ENCODE results near the gene ITGAL. TPM values are rescaled to one million over a fixed set of nuclear protein-coding genes. Genes with fewer than 3 reads are reported as not detected.
A peak's percentile ranks its signal among the peaks of the same experiment; 100 is the strongest.

The ITGAL gene
- total RNA-seq, 2 experiments from 2014 or later: 83.8 to 89.0 TPM

DNA sequence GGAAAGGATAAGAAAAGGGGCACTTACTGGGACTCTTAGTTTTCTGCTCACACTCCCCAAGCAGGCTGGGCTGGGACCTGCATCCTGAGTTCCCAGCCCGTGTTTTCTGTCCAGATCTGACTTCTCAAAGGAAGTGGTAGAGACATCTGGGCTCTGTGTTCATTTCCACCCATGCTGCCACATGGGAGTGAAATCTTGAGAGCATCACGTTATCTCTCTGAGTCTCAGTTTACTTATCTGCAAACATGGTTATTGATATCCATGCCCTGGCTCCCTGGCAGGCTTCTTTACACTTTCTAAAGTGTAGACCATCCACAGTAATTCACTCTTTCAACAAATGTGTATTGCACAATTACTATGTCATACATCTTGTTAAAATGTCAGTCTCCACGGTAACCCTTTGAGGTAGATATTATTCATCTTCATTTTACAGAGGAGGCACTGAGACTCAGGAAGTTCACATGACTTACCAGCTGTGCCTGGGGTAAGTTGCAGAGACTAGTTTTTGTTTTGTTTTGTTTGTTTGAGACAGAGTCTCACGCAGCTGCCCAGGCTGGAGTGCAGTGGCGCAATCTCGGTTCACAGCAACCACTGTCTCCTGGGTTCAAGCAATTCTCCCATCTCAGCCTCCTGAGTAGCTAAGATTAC is 95.6 kb downstream of the ITGAL start:
- Mint-ChIP-seq H3K9me3 (no peaks in the 10 kb centered on the region), H3K27me3 (ENCODE audit: low read depth) (no peaks in the 10 kb centered on the region), H3K4me1 (ENCODE audit: low read depth) (peaks cover 46% of the 10 kb centered on the region), H3K36me3 (ENCODE audit: low read depth) (no peaks in the 10 kb centered on the region), H3K4me3 (peak overlapping the region; percentile 67), H3K27ac (peak overlapping the region; percentile 96)
- intact Hi-C loops (cut with micrococcal nuclease): no loop called here
- DNase-seq: peak; percentile 77
- CTCF ChIA-PET: interaction anchor here (1.3 to 1.8 kb wide), 4 partner anchors 9 to 118 kb away, joined by 4 to 11 read pairs (median 6); partner anchors contain the start of gene ZNF764

DNA sequence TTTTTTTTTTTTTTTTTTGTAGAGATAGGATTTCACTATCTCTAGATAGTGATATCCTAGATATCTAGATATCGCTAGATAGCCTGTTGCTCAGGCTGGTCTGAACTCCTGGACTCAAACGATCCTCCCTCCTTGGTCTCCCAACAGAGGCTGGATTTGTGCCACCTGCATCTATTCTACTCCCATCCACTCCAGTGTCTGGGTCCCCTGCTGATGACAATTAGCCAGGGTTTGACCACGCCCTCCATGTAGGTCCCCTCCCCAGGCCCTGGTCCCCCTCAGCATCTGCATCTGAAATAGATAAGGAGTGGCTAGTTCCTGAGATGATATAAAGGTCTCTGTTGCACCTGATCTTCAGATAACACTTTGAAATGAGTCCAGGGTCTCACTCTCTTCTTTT is 96.7 kb downstream of the ITGAL start:
- Mint-ChIP-seq H3K36me3 (ENCODE audit: low read depth) (no peaks in the 10 kb centered on the region), H3K4me1 (ENCODE audit: low read depth) (peaks cover 51% of the 10 kb centered on the region), H3K9me3 (no peaks in the 10 kb centered on the region), H3K4me3 (no peak overlapping the region), H3K27me3 (ENCODE audit: low read depth) (no peaks in the 10 kb centered on the region), H3K27ac (peak overlapping the region; percentile 71)
- no peak for DNase-seq
- intact Hi-C loops (cut with micrococcal nuclease): no loop called here
- CTCF ChIA-PET: interaction anchor here (1.5 to 1.8 kb wide), 2 partner anchors 12 to 34 kb away, joined by 5 to 11 read pairs; no protein-coding TSS in a partner anchor

DNA sequence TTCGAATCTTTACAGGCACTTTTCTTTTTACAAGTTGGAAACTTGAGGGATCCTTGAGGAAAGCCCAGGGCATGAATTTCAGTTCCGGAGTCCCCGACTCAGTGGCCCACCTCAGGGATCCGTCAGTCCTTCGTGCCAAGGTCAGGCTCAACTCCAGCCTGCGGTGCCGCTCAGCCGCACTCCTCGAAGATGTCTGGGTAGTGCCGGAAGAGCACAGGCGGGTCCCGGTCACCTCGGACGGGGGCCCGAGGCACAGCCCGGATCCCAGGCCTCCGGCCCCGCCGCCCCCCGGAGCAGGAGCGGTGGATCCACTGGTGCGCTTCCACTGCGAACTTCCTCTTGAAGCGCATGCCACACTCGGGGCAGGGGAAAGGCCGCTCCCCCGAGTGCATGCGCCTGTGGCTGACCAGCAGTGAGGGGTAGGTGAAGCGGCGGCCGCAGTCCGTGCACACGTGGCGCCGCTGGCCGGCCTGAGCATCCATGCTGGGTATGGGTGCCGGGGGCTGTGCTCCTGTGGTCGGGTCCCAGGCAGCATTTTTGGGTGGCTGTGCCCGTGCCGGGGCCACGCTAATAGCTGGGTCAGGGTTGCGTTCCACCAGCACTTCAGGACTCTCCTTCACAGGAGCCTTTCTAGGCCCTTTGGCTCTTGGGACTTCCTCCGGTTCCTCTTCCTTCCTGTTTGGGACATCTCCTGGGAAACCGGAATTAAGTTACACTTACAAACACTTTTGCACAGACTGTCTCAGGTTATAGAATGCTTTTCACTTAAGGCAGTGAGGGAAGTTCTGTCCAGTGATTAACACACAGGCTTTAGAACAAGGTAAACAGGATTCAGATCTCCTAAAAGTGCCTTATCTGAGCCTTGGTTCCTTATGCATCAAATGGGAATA is 97.4 kb downstream of the ITGAL start:
- Mint-ChIP-seq H3K36me3 (ENCODE audit: low read depth) (peaks cover 4% of the 10 kb centered on the region), H3K9me3 (no peaks in the 10 kb centered on the region), H3K27ac (peak overlapping the region; percentile 21), H3K4me3 (peak overlapping the region; percentile 4), H3K4me1 (ENCODE audit: low read depth) (peaks cover 55% of the 10 kb centered on the region), H3K27me3 (ENCODE audit: low read depth) (no peaks in the 10 kb centered on the region)
- DNase-seq: no peak
- CTCF ChIA-PET: interaction anchor here (1.1 to 2.7 kb wide), 3 partner anchors 15 to 140 kb away, joined by 4 to 11 read pairs (median 4); partner anchors contain the start of genes DCTPP1 and ZNF785
- intact Hi-C loops (cut with micrococcal nuclease): no loop called here

DNA sequence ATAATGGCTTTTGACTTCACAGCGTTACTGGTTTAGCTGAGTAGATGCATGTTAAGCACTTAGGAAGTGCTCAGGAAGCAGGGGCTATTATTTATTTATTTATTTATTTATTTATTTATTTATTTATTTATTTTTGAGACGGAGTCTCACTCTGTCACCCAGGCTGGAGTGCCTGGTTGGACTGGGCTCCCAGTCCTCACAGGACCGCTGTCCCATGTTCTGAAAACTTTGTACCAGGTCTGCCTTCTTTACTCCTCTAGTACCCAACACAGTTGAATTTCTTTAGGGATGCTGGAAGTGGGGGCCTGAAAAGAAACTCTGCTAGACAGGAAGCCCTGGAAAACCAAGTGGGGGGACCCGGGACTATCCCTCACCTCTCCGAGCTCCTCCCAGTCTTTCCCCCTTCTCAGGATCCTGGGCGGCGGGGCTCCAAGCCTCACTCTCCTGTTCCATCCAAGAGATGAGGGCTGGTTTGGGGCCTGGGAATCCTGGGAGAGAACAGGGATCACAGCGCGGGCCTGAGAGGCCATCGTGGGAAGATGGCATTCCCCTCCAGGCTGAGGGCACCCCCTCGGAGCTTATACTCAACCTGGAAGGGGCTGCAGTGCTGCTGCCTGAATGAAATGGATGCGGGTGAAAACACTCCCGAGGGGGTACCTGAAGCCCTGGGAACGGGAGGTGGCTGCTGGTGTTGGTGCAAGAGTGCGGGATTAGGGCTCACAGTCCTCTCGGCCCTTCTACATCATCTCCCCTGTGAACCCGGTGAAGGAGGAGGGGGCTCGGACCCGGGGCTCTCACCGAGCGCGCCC is 98.3 kb downstream of the ITGAL start:
- Mint-ChIP-seq H3K4me1 (ENCODE audit: low read depth) (peaks cover 62% of the 10 kb centered on the region), H3K4me3 (peak overlapping the region; percentile 81), H3K27me3 (ENCODE audit: low read depth) (no peaks in the 10 kb centered on the region), H3K36me3 (ENCODE audit: low read depth) (peaks cover 4% of the 10 kb centered on the region), H3K9me3 (no peaks in the 10 kb centered on the region), H3K27ac (peak overlapping the region; percentile 90)
- DNase-seq: no peak
- CTCF ChIA-PET: interaction anchor here (1.0 to 2.7 kb wide), 6 partner anchors 14 to 141 kb away, joined by 3 to 11 read pairs (median 6); partner anchors contain the start of genes DCTPP1, ZNF747 and ZNF785
- intact Hi-C loops (cut with micrococcal nuclease): loop anchor here (1.0 kb wide), 1 partner anchor 39 kb away; the partner anchor contains the start of gene ZNF689

DNA sequence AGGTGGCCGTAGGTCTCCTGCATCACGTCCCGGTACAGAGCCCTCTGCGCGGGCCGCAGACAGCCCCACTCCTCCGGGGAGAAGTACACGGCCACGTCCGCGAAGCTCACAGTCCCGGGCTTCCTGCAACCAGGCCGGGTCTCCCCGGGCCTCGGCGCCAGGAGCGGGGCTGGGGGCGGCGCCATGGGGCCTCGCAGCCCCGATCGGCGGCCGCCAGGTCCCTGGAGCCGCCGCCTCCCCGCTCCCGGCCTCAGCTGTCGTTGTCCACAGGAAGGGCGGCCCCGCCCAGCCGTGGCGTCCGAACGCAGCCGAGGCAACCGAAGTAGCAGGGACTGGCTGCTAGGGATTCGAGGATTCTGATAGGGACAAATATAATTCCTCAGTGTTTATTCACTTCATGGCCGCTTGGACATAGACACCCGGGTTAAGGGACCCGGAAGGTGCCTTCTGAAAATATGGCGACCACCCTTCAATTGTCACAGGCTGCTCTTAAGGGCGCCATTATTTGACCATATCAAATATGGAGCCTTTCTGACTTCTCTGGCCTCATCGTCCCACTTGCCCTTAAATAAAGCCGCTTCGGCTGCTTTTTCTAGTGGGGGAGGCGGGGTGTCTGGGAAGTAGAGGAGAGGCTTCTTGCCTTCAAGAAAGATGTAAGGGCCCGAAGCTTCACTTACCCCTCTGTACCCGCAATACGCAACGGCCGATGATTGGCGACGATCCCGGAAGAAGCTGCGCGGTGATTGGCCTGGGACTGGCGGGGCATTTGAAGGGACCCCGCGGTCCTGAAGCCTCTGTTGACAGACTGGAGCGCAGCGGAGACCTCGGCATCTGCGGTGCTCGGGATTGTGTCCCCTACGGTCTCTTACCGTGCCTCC is 99.1 kb downstream of the ITGAL start, which contains the start of gene ZNF688:
Gene ZNF688, minus strand, starts transcription at position 270 of the 878 bp plus-strand sequence. Its CDS starts 85 bp downstream, at position 185.
- Mint-ChIP-seq H3K9me3 (no peaks in the 10 kb centered on the region), H3K4me3 (peak within 1 kb of the TSS; percentile 89), H3K36me3 (ENCODE audit: low read depth) (peaks cover 4% of the 10 kb centered on the region), H3K27ac (peak within 1 kb of the TSS; percentile 94), H3K27me3 (ENCODE audit: low read depth) (no peaks in the 10 kb centered on the region), H3K4me1 (ENCODE audit: low read depth) (peaks cover 59% of the 10 kb centered on the region)
- CTCF ChIA-PET: interaction anchor here (0.8 to 2.7 kb wide), 12 partner anchors 11 to 142 kb away, joined by 3 to 11 read pairs (median 4); partner anchors contain the start of genes DCTPP1, ZNF747 and ZNF785
- peak; percentile 94 for DNase-seq
- intact Hi-C loops (cut with micrococcal nuclease): loop anchor here (1.0 kb wide), 9 partner anchors 13 to 141 kb away; partner anchors contain the start of genes DCTPP1, FBRS, PRR14 and SEPHS2

Small RNAs within 50 kb of the gene (microRNA-seq; reads per million reads assigned to microRNA genes)
- 154 reads per million, percentile 64 among the genes with 10 or more reads in this experiment for gene MIR4518 (ENCODE audit: borderline microRNAs expressed, borderline replicate concordance)

Other genes starting within 250 kb of the ITGAL start
- 1 to 10 TPM; 5.7 to 6.8 TPM for gene NPIPB13, start 224.3 kb upstream of the ITGAL start, total RNA-seq
- 10 to 100 TPM; 39.2 to 41.4 TPM for gene CD2BP2, start 117.4 kb upstream of the ITGAL start, total RNA-seq
- 10 to 100 TPM; 36.6 to 38.4 TPM for gene TBC1D10B, start 102.2 kb upstream of the ITGAL start, total RNA-seq
- gene MYL11, start 97.9 kb upstream of the ITGAL start, total RNA-seq: under 1 TPM; 0.67 to 0.86 TPM
- gene SEPTIN1, start 90.2 kb upstream of the ITGAL start, total RNA-seq: 100 to 1,000 TPM; 133 to 134 TPM
- gene ZNF48, start 77.3 kb upstream of the ITGAL start, total RNA-seq: 1 to 10 TPM; 5.3 to 6.0 TPM
- 1 to 10 TPM; 3.4 to 4.7 TPM for gene ZNF771, start 65.1 kb upstream of the ITGAL start, total RNA-seq
- 10 to 100 TPM; 69.9 to 73.0 TPM for gene DCTPP1, start 42.7 kb upstream of the ITGAL start, total RNA-seq
- gene SEPHS2, start 26.9 kb upstream of the ITGAL start, total RNA-seq: 10 to 100 TPM; 37.8 to 39.2 TPM
- 1 to 10 TPM; 7.8 to 8.3 TPM for gene ZNF768, start 53.8 kb downstream of the ITGAL start, total RNA-seq
- 1 to 10 TPM; 5.1 to 6.1 TPM for gene ZNF747, start 62.1 kb downstream of the ITGAL start, total RNA-seq
- gene ZNF764, start 85.6 kb downstream of the ITGAL start, total RNA-seq: 1 to 10 TPM; 7.6 to 9.5 TPM
- gene ZNF688, start 99.0 kb downstream of the ITGAL start, total RNA-seq: 1 to 10 TPM; 3.7 to 3.9 TPM
- gene ZNF785, start 113.0 kb downstream of the ITGAL start, total RNA-seq: 10 to 100 TPM; 11.9 to 13.2 TPM
- gene ZNF689, start 137.6 kb downstream of the ITGAL start, total RNA-seq: 10 to 100 TPM; 10.7 to 11.5 TPM
- 10 to 100 TPM; 50.6 to 52.4 TPM for gene PRR14, start 178.2 kb downstream of the ITGAL start, total RNA-seq
- gene FBRS, start 185.7 kb downstream of the ITGAL start, total RNA-seq: 10 to 100 TPM; 83.8 to 84.8 TPM
- gene SRCAP, start 226.4 kb downstream of the ITGAL start, total RNA-seq: 10 to 100 TPM; 52.3 to 55.2 TPM